ENCODE data around the gene GPR32.
A peak's percentile ranks its signal among the peaks of the same experiment; 100 is the strongest.
"Not testable (repeated sequence)": the region's sequence is repeated elsewhere in the genome, so short reads cannot be mapped to it uniquely, and the experiment has no call there.

GPR32 gene

DNA sequence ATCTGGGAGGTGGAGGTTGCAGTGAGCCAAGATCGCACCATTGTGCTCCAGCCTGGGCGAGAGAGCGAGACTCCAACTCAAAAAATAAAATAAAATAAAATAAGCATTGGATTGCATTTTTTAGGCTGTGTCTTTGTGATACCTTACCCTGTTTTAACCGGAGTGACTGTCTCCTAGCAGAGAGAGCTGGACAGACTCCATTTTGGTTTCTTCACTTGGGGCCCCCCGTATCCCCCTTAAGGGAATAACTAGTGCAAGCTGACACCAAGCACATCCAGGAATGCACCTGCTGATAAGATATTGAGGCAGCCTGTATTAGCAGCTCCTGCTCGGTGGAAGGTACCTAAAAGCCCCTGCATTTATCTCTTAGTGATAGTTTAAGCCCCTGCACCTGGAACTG, 20.8 kb upstream of the GPR32 start:
- DNase-seq (ENCODE audit: low spot score) = no peak

DNA sequence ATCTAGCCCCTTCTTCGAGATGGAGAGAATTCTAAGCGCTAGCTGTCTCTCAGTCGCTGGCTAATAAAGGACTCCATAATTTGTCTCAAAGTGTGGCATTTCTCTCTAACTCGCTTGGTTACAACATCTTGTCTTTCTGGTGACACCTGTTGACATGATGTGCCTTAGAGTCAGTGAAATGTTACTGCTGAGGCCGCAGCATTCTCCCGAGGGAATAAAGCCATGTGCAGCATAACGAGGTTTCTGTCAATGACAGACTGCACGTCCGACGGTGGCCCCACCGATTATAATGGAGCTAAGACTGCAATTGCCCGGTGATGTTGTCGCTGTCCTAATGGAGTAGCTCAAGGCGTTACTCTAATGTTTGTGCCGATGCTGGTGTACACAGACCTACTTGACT, 20.3 kb upstream of the GPR32 start:
- DNase-seq (ENCODE audit: low spot score) = no peak

DNA sequence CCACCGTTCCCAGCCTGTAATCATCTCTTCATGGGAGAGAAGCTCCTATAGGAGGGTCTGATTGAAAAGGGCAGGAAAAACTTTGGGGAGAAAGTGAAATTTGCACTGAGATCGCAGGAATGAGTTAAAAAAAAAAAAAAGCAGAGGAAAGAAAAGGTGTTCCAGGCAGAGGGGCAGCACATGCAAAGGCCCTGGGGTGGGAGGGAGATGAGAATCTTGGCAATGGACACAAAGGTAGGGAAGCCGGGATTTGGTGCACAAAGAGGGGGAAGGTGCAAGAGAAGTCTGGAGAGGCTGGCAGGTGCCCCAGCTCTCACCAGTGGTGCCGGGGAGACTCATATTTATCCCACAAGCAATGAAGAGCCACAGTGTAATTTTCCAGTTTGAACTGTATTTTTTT, 16.4 kb upstream of the GPR32 start:
- DNase-seq (ENCODE audit: low spot score) = no peak

DNA sequence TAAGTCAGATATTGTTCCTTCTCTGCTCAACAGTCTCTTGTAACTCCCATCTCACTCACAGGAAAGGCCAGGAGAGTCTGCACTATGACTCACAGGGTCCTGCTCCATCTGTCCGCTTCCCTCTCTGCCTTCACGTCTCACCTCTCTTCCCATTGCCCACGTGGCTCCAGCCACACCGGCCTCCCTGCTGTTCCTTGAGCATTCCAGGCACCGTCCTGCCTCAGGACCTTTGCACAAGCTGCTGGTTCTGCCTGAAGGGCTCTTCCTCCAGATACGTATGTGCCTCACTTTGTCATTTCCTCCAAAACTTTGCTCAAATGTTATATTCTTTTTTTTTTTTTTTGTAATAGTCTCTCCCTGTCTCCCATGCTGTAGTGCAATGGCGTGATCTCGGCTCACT, 14.0 kb upstream of the GPR32 start:
- not testable (repeated sequence) for DNase-seq (ENCODE audit: low spot score)

DNA sequence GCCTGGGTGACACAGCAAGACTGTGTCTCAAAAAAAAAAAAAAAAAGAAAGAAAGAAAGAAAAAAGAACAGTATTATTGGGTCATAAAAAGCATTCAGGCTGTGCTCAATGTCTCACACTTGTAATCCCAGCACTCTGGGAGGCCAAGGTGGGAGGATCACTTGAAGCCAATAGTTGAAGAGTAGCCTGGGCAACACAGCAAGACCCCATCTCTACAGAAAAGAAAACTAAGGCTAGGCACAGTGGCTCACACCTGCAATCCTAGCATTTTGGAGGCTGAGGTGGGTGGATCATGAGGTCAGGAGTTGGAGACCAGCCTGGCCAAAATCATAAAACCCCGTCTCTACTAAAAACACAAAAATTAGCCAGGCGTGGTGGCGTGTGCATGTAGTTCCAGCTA, 12.6 kb upstream of the GPR32 start:
- not testable (repeated sequence) for DNase-seq (ENCODE audit: low spot score)

DNA sequence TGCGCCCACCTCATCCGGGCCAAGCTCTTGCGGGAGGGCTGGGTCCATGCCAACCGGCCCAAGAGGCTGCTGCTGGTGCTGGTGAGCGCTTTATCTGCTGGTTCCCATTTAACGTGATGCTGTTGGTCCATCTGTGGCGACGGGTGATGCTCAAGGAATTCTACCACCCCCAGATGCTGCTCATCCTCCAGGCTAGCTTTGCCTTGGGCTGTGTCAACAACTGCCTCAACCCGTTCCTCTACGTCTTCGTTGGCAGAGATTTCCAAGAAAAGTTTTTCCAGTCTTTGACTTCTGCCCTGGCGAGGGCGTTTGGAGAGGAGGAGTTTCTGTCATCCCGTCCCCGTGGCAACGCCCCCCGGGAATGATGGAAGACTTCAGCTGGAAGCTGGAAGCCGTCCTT, 11.2 kb upstream of the GPR32 start:
- DNase-seq (ENCODE audit: low spot score) = not testable (repeated sequence)

DNA sequence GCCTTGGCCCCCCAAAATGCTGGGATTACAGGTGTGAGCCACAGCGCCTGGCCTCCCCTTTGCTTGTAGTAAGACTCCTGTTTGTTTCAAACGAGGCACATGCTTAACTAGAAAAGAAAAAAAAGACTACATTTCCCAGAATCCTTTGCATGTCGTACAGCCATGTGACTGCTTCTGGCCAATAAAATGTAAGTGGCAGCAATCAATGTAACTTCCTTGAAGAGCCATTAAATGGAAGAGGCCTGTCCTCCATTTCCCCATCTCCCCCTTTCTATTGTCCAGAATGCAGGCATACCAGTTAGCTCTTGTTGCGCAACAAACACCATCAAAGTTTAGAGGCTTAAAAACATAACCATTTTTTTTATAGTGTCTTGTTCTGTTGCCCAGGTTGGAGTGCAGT, 10.4 kb upstream of the GPR32 start:
- peak; percentile 44 for DNase-seq (ENCODE audit: low spot score)

DNA sequence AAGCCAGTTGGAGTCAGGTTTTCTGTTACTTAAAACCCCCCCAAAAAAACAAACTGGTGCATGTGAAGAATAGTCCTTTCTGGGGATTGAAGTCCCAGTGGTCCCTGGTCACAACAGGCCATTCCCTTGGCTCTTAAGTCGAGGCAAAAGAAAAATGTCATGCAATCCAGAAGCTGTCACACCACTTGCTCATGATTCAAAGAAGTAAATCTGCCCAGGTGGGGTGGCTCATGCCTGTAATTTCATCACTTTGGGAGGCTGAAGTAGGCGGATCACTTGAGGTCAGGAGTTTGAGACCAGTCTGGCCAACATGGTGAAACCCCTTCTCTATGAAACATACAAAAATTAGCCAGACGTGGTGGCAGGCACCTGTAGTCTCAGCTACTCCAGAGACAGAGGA, 8.8 kb upstream of the GPR32 start:
- not testable (repeated sequence) for DNase-seq (ENCODE audit: low spot score)

DNA sequence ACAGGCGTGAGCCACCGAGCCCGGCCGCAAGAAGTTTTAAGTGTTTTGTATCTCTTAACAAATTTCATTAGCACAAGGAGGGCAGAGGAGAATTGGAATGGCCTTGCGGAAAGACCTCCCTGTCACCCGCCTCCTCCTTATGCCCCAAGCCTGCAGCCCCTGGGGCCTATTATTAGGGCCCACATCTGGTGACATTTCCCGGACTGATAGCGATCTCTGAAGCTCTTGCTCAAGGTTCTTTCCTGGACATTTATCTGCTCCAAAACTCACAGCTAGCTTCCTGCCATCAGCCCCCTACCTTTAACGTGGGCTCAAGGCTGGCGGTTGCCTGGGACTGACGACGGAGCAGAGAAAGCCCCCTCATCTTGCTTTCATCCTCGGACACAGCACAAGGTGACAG, 6.7 kb upstream of the GPR32 start:
- not testable (repeated sequence) for DNase-seq (ENCODE audit: low spot score)

DNA sequence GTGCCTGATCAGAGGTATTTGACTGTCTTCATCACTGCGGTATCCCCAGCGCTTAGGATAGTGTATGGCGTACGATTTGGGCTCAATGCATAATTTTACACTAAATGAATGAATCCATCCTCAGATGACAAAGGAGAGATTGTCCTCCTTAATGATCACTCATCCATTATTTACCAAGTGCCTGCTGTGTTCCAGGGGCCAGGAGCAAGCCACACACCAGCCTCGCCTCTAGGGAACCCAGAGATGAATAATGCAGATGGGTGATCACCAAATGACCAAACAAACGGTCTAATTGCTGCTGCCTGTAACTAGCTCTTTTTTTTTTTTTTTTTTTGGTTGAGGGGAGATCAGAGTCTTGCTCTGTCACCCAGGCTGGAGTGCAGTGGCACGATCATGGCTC, 5.9 kb upstream of the GPR32 start:
- DNase-seq (ENCODE audit: low spot score) = no peak

DNA sequence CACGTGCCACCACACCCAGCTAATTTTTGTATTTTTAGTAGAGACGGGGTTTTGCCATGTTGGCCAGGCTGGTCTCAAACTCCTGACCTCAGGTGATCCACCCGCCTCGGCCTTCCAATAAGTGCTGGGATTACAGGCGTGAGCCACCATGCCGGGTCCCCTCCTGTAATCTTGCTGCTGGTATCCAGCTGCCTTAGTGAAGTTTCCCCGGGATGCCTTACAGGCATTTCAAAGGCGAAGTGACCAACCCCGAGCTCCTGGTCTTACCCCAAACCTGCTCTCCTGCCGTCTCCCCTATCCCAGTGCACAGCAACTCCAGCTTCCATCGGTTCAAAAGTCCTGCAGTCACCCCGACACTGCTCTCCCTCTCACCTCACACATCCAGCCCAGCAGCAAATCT, 3.5 kb upstream of the GPR32 start:
- not testable (repeated sequence) for DNase-seq (ENCODE audit: low spot score)

DNA sequence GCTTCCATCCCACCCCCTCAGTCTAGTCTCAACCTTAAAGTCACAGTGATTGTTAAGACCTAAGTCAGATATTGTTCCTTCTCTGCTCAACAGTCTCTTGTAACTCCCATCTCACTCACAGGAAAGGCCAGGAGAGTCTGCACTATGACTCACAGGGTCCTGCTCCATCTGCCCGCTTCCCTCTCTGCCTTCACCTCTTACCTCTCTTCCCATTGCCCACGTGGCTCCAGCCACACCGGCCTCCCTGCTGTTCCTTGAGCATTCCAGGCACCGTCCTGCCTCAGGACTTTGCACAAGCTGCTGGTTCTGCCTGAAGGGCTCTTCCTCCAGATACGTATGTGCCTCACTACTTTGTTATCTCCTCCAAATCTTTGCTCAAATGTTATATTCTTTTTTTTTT, 3.0 kb upstream of the GPR32 start:
- DNase-seq (ENCODE audit: low spot score) = not testable (repeated sequence)

DNA sequence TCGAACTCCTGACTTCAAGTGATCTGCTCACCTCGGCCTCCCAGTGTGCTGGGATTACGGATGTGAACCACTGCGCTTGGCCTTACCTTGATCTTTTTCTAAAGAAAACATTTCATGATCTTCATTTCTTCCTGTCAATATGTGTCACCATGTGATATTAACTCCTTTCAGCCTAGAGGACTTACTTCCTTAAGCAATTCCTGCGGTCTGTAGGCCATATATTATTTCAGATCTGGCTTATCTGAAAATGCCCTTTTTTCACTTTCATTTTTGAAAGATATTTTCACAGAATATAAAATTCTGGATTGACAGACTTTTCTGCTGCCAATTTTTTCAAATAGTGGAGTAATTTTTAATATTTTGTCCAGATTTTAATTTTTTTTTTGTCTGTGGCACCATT, 2.0 kb upstream of the GPR32 start:
- DNase-seq (ENCODE audit: low spot score) = no peak

DNA sequence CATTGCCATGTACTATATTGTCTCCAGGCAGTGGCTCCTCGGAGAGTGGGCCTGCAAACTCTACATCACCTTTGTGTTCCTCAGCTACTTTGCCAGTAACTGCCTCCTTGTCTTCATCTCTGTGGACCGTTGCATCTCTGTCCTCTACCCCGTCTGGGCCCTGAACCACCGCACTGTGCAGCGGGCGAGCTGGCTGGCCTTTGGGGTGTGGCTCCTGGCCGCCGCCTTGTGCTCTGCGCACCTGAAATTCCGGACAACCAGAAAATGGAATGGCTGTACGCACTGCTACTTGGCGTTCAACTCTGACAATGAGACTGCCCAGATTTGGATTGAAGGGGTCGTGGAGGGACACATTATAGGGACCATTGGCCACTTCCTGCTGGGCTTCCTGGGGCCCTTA, 624 bp downstream of the GPR32 start:
- no peak for DNase-seq (ENCODE audit: low spot score)

DNA sequence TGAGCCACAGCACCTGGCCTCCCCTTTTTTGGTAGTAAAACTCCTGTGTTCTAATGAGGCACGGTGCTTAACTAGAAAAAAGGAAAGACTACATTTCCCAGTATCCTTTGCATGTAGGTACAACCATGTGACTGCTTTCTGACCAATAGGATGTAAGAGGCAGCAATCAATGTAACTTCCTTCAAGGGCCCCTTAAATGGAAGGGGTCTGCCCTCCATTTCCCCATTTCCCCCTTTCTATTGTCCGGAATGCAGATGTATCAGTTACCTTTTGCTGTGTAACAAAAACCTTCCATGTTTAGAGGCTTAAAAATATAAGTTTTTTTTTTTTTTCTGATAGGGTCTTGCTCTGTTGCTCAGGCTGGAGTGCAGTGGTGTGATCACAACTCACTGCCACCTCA, 2.2 kb downstream of the GPR32 start:
- DNase-seq (ENCODE audit: low spot score) = no peak

DNA sequence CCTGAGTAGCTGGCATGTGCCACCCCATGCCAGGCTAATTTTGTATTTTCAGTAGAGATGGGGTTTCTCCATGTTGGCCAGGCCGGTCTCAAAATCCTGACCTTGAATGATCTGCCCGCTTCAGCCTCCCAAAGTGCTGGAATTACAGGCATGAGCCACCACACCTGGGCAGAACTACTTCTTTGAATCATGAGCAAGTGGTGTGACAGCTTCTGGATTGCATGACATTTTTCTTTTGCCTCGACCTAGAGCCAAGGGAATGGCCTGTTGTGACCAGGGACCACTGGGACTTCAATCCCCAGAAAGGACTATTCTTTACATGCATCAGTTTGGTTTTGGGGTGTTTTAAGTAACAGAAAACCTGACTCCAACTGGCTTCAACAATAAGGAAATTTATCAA, 2.6 kb downstream of the GPR32 start:
- not testable (repeated sequence) for DNase-seq (ENCODE audit: low spot score)

DNA sequence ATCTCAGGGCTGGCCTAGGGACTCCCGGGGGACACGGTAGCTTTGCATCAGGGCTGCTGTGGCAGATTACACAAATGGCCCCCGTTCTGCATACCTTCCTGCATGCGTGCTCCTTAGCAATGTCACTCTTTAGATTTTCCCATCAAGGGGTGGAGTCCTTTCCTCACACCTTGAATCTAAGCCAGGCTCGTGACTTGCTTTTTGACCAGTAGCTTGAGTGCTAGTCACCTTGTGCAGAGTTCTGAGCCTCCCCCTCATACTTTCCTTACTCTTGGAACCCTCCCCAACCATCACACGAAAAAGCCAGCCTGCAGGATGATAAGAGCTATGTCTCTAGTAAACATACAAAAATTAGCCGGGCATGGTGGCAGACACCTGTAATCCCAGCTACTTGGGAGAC, 3.2 kb downstream of the GPR32 start:
- DNase-seq (ENCODE audit: low spot score) = not testable (repeated sequence)

DNA sequence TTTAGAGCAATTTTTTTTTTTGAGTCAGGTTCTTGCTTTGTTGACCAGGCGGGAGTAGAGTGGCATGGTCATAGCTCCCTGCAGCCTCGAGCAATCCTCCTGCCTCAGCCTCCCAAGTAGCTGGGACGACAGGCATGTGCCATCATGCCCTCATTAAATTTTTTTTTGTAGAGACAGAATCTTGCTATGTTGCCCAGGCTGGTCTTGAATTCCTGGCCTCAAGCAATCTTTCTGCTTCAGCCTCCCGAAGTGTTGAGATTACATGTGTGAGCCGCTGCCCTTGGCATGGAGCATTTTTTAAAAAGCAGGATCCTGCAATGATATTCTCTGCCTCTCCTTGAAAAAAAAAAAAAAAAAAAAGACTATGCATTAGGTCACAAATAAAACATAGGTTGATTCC, 5.9 kb downstream of the GPR32 start:
- no peak for DNase-seq (ENCODE audit: low spot score)

DNA sequence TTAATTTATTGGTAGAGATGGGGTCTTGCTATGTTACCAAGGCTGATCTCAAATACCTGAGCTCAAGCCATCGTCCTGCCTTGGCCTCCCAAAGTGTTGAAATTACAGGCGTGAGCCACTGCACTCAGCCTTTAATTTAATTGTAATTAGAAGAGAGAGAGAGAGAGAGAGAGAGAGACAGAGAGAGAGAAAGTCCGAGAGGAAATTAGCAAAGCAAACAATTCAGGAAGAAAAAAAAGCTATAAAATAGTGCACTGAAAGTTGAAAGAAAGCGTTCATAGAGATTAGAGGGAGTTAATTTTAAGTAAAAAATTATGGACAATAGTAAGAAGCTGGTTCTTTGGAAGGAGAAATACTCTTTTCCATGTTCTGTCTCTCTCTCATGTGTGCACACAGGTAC, 7.0 kb downstream of the GPR32 start:
- no peak for DNase-seq (ENCODE audit: low spot score)

DNA sequence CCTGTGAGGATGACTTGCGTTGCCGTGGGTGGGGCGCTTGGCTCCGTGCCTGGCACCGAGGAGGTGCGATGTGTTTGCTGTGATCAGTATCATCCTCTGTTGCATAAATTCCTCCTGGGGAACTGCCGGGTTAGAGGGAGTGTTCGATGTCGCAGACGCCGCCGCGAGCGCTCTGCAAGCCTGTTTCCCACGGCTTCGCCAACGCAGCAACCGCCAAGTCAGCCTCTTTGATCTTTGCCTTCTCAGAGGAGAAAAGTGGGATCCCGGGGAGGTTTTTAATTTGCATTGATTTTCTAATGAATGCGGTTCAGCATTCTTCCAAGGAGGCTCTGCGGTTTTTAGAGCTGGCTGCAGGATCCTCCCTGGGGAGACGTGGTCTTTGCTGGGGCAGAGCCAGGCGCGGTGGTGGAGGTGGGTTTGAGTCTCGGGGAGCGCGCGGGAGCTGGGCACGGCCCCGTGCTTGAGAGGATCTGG, 7.6 kb downstream of the GPR32 start:
- DNase-seq (ENCODE audit: low spot score) = no peak

DNA sequence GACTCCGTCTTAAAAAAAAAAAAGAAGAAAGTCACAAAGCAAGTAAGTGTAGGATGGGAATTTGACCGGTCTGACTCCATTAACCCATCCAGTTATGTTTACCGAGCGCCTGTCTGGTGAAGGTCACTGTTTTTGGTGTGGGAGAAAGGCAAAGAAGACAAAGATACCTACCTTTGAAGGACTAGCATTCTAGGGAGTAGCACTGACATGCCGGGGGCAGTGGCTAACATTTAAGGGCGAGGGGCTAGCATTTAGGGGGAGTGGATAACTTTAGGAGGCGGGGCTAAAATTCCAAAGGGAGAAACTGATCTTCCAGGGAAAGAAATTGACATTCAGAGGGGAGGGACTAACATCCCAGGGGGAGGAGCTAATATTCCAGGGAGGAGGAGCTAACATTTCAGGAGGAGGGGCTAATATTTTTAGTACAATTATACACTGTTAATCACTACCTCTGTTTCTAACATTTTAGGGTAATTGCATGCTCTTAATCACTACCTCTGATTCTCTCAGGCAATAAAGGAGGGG, 8.7 kb downstream of the GPR32 start:
- DNase-seq (ENCODE audit: low spot score) = no peak

DNA sequence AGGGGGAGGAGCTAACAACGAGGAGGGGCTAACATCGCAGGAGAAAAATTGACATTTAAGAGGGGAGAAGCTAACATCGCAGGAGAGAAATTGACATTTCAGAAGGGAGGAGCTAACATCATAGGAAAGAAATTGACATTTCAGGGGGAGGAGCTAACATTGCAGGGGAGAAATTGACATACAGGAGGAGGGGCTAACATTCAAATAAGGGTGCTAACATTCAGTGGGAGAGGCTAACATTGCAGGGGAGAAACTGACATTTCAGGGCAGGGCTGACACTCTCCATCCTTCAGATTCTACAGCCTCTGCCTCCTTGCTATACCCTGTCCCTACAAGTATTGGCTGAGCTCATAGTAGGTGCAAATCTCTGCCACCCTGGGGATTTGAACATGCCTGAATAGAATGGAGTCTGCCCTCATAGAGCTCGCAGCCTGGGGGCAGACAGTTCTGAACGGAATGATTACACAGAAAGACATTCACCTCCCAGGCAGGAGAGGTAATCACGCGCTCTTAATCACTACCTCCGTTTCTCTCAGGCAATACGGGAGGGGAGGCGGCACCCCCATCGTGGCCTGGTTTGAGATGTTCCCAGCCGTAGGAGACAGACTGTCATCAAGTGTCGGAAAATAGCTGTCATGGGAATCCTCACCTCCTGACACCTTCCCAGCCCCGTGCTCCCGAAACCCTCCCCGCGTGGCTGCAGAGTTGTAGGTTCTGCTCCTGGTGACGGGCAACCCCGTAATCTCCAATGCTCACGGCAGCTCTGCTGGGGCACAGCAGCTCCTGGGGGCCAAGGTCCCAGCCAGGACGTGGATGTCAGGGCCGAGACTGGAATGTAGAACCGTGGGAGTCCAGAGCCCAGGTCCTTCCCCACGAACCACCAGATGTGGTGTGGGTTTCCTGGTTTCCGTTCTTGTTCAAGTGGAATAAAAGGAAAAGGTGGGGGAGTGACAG, 9.5 kb downstream of the GPR32 start:
- no peak for DNase-seq (ENCODE audit: low spot score)

DNA sequence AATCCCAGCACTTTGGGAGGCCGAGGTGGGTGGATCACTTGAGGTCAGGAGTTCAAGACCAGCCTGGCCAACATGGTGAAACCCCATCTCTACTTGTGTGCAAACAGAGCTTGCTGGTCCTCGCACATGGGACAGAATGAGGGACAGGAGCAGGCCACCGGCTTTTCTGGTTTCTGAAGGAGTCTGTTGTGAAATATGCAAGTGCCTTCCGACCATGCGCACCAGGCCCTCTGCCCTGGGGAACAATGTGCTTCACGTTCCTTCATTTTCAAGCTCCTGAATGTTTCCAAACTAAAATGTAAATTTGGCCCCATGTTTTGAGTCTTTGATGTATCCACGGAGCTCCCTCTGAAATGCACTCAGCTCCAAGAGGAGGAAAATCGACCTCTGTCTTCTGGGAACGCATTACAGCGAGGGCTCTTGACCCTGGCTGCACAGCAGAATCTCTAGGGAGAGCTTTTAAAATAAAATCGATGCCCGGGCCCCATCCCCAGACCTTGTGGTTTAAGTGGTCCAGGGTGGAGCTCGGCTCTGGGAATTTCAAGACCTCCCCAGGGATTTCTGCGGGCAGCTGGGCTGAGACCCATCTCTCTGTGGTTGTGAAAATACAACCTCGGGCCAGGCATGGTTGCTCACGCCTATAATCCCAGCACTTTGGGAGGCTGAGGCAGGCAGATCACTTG, 10.6 kb downstream of the GPR32 start:
- no peak for DNase-seq (ENCODE audit: low spot score)
